ENCODE data around the gene DNAH2.
A peak's percentile ranks its signal among the peaks of the same experiment; 100 is the strongest.

Gene DNAH2

DNA sequence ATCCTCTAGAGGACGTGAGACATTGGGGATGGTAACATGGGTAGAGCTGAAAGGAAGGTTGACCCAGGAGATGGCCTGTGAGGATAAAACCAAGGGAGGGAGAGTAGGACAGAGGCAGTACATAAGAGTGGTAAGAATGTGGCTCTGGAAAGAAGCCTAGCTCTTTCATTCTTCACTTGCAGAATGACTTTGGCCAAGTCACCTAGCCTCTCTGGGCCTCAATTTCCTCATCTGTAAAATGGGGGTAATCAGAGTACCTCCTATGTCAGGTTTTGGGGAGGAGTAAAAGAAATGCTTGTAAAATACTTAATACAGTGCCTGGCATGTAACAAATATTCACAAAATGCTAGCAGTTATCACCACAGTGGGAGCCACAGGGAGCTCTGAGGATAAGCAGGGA lies 123.3 kb downstream of the DNAH2 start:
- no peak for DNase-seq

DNA sequence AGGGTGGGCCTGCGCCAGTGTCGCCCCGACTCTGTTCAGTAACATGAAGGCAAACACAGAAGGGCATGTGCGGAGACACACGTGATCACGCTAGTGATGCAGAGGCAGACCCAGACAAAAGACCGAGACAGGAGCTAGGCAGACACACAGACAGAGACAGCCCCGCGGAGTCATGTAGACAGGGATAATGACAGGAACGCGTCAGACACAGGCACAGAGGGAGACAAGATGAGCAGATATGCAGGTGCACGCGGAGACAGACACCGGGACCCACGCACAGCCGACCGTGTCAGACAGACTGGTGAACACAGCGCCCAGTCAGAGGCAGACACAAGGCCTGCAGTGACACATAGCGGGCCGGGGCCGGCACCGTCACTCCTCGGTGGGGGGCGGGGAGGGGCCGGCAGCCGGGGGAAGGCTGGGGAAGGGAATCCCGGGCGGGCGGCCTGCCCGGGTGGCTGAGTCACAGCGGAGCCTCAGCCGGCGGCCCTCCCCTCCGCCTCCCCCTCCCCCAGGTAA lies 123.9 kb downstream of the DNAH2 start:
- DNase-seq: peak; percentile 94

DNA sequence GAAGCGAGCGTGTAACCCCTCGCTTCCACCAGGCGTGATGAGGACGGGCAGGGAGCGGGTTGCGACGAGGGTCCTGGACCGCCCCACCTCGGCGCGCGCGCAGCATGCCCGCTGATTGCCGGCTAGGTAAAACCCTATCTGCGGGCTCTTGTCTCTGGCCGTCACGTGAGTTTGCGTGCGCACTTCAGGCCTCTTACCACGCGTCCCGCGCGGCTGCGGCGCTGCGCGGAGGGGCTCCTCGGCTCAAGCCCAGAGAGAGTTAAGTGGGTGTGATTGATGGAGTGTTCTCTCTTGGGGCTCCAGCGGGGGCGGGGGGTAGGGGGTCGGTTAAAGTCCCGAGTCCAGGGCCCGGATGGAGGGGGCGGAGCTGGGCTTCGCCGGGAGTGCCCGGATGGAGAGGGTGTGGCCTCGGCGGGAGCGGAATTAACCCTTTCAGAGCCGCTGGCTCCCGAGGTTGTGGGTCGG lies 124.4 kb downstream of the DNAH2 start:
- DNase-seq: peak; percentile 87

DNA sequence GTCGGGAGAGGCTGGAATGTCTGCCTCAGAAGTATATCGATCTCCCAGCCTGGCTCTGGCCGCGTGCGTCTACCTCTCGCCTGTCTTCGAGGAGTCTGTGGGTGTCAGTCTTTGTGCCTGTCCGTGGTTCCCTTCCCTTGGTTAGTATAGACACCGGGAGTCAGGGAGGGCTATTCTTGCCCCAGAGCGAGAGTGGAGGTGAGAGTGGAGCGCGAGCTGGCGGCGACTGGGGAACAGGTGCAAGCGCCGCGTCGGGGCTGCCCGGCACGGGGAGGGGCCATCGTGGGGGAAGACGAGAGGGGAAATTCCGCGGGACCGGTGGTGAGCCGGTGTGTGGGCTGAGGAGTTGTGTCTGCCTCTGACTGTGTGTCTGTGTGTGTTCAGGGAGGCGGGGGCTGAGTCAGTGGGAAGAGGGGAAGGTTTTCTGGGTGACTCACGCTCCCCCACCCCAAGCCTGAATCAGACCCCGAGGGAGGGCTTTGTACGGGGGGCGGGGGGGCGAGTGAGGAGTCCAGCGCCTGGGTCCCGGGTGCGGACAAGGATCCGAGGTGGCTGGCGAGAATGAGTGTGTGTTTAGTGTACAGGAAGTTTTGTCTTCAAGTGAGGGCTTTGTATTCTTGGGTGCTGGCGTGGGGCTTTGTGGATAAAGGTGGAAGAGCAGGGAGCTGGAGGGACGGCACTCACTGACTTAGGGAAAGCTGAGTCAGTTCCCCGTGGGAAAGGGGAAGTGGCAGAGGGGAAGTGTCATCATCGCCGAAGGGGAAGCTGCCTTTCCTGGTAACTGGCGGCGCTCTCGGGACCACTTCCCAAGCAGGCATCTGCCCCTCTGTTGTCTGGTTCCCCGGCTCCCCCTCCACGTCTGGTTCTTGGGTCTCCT lies 125.1 kb downstream of the DNAH2 start:
- peak; percentile 99 for DNase-seq

DNA sequence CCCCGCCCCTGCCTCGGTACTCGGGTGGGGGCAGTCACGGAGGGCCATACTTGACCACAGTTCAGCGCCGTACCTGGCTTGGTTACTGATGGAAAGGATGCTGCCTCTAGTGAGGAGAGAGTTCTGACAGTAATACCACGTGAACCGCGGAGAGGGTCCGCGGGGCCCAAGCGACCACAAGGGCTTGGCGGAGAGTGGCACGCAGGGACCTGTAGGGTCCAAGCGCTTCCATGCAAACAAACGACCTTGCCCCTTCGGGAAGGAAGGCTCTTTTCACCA lies 125.7 kb downstream of the DNAH2 start:
- no peak for DNase-seq

DNA sequence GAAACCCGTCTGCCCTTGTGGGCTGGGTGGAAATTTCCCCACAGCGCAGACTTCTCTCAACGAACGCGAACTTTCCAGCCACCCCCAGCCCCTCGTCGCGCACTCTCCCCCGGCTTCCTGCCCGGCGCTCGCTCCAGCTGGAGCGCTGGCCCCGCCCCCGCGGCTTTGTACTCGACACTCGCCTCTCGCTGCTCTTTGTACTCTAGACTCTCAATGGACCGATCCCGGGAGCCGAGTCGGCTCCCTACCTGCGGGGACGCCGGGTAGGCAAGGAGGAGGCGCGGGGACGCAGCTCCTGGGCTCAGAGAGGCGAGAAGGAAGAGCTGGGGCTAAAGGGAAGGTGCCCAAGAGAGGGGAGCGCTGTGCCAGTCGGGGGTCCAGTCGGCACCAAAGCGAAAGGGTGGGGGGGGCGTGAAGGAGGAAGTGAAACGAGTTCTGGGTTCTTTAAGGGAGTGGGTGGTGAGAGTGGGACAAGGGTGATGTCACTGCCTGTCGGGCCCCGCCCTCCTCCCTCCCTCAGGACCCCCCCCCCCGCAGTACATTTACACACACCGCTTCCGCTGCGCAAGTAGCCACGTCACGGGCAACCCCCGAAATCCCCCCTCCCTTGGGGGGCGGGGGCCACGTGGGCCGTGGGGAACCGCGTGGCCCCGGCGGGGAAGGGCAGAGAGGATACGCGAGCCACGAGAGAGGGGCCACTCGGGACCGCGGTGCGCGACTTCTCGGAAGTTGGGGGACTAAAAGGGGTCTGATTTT lies 126.2 kb downstream of the DNAH2 start:
- DNase-seq: peak; percentile 95

DNA sequence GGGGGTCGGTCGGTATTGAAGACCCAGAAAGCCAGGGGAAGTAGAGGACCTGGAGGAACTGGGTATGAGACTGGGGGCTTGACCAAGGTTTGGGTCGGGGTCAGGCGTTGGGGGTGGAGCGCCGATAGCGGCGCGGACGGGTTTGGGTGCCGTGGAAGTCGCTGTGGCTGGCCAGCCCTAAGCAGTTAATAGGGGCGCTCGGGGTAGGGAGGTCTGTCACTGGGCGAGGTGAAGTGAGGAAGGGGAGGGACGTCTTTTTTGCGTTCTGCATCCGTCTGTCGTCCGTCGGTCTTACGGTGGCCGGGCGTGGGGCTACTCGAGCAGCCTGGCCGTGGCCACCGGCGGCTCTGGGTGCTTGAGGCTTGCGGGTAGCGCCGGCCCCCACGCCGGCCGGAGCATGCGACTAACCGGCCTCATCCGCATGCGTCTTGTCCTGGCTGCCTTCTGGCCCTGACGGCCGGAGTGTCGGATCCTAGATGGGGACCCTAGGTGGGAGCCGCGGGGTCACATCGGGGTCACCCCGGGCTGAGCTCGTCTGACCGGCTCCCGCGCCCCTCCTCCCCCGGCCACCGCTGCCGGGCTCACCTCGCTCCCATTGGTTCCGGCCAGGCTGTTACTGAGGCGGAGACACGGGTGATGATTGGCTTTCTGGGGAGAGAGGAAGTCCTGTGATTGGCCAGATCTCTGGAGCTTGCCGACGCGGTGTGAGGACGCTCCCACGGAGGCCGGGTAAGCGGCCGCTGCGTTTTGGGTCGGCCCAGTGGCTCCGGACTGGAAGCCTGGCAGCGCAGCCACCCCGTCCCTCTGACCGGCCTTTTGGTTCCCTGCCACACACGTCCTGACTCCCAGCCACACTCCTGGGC lies 127.0 kb downstream of the DNAH2 start:
- DNase-seq: peak; percentile 96

DNA sequence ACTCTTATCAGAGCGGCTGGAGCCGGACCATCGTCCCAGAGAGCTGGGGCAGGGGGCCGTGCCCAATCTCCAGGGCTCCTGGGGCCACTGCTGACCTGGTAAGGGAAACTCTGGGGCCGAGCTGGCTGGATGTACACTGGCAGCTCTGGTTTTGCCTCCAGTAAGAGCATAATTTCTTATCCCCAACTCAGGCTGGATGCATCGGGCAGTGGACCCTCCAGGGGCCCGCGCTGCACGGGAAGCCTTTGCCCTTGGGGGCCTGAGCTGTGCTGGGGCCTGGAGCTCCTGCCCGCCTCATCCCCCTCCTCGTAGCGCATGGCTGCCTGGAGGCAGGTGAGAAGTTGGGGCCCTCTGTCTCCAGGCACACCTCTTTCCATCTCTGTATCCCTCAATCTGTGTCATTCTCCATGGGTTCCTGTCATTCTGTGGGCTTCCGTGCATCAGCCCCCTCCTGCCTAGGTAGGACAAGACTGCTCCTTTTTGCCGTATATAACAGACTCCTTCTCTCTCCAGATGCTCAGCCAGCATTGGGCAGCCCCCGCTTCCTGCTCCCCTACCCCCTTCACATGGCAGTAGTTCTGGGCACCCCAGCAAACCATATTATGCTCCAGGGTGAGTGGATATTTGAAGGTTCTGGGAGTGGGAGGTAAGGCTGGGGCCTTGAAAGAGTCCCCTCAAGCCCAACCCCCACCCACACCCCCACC lies 128.0 kb downstream of the DNAH2 start:
- DNase-seq: no peak

DNA sequence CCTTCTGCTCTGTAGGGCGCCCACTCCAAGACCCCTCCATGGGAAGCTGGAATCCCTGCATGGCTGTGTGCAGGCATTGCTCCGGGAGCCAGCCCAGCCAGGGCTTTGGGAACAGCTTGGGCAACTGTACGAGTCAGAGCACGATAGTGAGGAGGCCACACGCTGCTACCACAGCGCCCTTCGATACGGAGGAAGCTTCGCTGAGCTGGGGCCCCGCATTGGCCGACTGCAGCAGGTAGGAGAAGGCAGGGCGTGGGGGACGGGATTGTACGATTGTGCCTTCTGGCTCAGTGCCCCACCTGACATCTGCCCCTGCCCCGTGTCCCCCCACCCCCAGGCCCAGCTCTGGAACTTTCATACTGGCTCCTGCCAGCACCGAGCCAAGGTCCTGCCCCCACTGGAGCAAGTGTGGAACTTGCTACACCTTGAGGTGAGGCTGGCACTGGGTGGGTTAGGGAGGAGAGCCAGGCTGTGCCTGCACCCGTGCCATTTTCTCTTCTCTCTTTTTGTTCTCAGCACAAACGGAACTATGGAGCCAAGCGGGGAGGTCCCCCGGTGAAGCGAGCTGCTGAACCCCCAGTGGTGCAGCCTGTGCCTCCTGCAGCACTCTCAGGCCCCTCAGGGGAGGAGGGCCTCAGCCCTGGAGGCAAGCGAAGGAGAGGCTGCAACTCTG lies 128.7 kb downstream of the DNAH2 start:
- DNase-seq: no peak

DNA sequence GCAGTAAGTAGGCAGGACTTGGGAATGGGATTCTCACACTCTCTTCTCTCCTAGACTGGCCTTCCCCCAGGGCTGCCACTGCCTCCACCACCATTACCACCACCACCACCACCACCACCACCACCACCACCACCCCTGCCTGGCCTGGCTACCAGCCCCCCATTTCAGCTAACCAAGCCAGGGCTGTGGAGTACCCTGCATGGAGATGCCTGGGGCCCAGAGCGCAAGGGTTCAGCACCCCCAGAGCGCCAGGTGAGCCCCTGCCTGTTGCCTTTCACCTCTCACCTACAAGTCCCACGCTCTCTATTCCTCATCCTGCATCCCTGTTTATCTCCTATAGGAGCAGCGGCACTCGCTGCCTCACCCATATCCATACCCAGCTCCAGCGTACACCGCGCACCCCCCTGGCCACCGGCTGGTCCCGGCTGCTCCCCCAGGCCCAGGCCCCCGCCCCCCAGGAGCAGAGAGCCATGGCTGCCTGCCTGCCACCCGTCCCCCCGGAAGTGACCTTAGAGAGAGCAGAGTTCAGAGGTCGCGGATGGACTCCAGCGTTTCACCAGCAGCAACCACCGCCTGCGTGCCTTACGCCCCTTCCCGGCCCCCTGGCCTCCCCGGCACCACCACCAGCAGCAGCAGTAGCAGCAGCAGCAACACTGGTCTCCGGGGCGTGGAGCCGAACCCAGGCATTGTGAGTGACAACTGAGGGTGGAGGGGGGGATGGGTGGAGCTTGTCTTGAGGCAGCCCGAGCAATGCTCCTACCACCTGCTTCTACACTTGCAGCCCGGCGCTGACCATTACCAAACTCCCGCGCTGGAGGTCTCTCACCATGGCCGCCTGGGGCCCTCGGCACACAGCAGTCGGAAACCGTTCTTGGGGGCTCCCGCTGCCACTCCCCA lies 129.5 kb downstream of the DNAH2 start:
- DNase-seq: no peak

DNA sequence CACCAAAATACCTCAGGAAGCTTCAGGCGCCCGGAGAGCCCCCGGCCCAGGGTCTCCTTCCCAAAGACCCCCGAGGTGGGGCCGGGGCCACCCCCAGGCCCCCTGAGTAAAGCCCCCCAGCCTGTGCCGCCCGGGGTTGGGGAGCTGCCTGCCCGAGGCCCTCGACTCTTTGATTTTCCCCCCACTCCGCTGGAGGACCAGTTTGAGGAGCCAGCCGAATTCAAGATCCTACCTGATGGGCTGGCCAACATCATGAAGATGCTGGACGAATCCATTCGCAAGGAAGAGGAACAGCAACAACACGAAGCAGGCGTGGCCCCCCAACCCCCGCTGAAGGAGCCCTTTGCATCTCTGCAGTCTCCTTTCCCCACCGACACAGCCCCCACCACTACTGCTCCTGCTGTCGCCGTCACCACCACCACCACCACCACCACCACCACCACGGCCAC lies 130.6 kb downstream of the DNAH2 start:
- DNase-seq: no peak

DNA sequence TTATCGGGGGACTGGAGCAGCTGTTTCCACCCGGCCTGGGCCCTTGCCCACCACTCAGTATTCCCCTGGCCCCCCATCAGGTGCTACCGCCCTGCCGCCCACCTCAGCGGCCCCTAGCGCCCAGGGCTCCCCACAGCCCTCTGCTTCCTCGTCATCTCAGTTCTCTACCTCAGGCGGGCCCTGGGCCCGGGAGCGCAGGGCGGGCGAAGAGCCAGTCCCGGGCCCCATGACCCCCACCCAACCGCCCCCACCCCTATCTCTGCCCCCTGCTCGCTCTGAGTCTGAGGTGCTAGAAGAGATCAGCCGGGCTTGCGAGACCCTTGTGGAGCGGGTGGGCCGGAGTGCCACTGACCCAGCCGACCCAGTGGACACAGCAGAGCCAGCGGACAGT lies 131.2 kb downstream of the DNAH2 start:
- no peak for DNase-seq

DNA sequence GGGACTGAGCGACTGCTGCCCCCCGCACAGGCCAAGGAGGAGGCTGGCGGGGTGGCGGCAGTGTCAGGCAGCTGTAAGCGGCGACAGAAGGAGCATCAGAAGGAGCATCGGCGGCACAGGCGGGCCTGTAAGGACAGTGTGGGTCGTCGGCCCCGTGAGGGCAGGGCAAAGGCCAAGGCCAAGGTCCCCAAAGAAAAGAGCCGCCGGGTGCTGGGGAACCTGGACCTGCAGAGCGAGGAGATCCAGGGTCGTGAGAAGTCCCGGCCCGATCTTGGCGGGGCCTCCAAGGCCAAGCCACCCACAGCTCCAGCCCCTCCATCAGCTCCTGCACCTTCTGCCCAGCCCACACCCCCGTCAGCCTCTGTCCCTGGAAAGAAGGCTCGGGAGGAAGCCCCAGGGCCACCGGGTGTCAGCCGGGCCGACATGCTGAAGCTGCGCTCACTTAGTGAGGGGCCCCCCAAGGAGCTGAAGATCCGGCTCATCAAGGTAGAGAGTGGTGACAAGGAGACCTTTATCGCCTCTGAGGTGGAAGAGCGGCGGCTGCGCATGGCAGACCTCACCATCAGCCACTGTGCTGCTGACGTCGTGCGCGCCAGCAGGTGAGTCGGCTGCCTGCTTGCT lies 131.7 kb downstream of the DNAH2 start:
- DNase-seq: no peak

DNA sequence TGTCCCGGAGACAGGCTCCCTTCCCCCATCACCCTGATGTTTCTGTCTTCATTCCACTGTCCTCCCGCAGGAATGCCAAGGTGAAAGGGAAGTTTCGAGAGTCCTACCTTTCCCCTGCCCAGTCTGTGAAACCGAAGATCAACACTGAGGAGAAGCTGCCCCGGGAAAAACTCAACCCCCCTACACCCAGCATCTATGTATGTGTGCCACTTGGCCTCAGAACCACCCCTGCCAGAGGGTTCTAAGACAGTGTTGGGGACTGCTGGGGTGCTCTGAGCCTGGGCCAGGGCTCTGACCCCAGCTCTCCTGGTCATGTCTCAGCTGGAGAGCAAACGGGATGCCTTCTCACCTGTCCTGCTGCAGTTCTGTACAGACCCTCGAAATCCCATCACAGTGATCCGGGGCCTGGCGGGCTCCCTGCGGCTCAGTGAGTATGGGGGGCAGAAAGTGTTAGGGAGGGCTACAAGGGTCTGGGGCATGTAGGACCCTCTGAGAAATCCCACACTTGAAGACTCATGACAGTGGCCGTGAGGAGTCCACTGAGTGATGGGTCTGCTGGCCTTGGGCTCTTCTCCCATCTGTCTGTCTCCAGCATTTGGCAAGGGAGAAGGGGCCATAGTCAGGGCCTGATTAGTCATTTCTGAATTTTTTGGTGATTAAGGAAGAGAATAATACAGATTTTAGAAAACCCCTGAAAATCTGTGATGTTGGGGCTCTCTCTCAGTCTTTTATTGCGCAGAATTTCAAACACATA lies 132.4 kb downstream of the DNAH2 start:
- no peak for DNase-seq

DNA sequence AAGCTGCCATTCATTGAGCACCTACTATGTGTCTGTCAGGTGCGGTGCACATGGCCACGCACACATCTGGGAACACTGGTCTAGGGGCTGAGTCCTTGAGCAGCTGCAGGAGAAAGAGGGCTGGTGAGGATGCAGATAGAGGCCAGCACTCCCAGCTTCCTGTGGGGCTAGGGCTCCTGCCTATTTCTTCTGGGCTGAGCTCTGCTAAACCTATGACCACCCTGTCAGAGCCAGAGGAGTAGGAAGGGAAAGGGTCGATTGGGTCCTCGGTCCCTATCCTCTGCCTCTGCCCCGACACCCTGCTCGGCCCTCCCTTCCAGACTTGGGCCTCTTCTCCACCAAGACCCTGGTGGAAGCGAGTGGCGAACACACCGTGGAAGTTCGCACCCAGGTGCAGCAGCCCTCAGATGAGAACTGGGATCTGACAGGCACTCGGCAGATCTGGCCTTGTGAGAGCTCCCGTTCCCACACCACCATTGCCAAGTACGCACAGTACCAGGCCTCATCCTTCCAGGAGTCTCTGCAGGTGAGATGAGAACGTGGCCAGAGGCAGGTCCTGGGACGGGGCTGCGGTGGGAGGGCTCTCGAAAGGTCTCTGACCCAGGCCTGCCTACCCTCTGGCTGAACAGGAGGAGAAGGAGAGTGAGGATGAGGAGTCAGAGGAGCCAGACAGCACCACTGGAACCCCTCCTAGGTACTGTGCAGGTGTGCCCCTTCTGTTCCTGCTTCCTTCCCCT lies 133.3 kb downstream of the DNAH2 start:
- no peak for DNase-seq

DNA sequence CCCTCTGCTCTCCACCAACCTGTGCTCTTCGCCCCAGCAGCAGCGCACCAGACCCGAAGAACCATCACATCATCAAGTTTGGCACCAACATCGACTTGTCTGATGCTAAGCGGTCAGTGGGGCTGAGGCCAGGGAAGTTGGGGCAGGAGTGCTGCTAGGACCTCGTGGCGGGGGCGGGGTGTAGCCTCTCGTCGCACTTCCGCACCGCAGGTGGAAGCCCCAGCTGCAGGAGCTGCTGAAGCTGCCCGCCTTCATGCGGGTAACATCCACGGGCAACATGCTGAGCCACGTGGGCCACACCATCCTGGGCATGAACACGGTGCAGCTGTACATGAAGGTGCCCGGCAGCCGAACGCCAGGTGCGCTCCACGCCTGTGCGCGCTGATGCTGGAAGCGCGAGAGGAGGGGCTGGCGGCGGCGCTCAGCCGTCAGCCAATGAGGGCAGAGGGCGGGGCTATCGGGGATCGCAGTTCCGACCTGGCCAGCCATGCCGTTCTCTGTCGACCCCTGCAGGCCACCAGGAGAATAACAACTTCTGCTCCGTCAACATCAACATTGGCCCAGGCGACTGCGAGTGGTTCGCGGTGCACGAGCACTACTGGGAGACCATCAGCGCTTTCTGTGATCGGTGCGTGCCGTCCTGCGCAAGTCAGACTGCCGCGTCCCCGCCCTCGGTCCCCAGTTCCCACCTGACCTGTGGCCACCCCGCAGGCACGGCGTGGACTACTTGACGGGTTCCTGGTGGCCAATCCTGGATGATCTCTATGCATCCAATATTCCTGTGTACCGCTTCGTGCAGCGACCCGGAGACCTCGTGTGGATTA lies 134.1 kb downstream of the DNAH2 start:
- peak; percentile 83 for DNase-seq

DNA sequence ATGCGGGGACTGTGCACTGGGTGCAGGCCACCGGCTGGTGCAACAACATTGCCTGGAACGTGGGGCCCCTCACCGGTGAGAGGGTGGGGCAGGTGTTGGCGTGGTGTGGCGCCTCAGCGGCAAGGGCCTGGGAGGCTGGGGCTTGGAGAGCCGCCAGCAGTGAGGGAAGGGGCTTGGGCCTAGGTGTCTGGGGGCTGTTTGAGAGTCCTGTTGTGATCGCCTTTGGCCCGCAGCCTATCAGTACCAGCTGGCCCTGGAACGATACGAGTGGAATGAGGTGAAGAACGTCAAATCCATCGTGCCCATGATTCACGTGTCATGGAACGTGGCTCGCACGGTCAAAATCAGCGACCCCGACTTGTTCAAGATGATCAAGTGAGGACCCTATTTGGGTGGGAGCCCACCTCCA lies 134.7 kb downstream of the DNAH2 start:
- DNase-seq: no peak
